ENCODE results near the gene ZNF226.

ZNF226 gene

DNA sequence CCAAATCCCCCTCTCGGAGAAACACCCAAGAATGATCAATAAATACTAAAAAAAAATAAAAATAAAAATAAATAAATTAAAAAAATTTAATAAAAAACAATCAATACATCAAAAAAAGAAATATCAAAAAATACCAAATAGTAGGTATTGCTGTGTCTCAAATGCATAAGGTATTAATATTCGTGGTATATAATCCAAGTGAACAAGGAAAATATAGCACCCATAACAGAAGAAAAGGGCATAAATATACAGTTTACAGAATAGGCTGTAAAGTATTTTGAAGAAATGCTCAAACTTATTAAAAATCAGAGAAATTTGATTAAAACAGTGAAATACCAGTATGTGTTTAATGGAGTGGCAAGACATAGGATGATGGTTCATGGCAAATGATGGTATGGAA, 39.9 kb downstream of the ZNF226 start:
- H3K9me3 ChIP-seq (ENCODE audit: insufficient read depth, low read length): peaks cover 13% of the 10 kb centered on the region; the same call in 1 of the 2 replicates
- H4K20me1 ChIP-seq (ENCODE audit: low read depth, low read length): no peaks in the 10 kb centered on the region
- no peak overlapping the region for H3K9ac ChIP-seq (ENCODE audit: low read length)
- no peak for TF ChIP-seq EZH2phosphoT487 (conservative IDR thresholded peaks at IDR 0.05; ENCODE audit: low read length)
- TF ChIP-seq, protein P1, sequence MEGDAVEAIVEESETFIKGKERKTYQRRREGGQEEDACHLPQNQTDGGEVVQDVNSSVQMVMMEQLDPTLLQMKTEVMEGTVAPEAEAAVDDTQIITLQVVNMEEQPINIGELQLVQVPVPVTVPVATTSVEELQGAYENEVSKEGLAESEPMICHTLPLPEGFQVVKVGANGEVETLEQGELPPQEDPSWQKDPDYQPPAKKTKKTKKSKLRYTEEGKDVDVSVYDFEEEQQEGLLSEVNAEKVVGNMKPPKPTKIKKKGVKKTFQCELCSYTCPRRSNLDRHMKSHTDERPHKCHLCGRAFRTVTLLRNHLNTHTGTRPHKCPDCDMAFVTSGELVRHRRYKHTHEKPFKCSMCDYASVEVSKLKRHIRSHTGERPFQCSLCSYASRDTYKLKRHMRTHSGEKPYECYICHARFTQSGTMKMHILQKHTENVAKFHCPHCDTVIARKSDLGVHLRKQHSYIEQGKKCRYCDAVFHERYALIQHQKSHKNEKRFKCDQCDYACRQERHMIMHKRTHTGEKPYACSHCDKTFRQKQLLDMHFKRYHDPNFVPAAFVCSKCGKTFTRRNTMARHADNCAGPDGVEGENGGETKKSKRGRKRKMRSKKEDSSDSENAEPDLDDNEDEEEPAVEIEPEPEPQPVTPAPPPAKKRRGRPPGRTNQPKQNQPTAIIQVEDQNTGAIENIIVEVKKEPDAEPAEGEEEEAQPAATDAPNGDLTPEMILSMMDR (IDR thresholded peaks at IDR 0.05; ENCODE audit: insufficient read depth, low read length, poor library complexity, severe bottlenecking): no peak
- H3K27ac ChIP-seq (ENCODE audit: low read depth, low read length): no peak overlapping the region
- H3K4me2 ChIP-seq (ENCODE audit: low read depth, low read length, poor library complexity, severe bottlenecking): no peak overlapping the region
- no peaks in the 10 kb centered on the region for H3K79me2 ChIP-seq (ENCODE audit: insufficient read depth, low read length)
- H2AFZ ChIP-seq (ENCODE audit: low read depth, low read length, severe bottlenecking): no peak overlapping the region
- no peaks in the 10 kb centered on the region for H3K9me2 ChIP-seq (replicated peaks; ENCODE audit: insufficient read depth, low read length)
- no peak overlapping the region for H3K4me3 ChIP-seq (ENCODE audit: insufficient read depth, low read length, poor library complexity, severe bottlenecking)
- H3K27me3 ChIP-seq (ENCODE audit: low read length): no peaks in the 10 kb centered on the region
- 0 out of 2 replicates have a peak, but pooled peaks cover 3% of the 10 kb centered on the region for H3K36me3 ChIP-seq (ENCODE audit: low read length)
- H3F3A ChIP-seq (ENCODE audit: insufficient read depth): no peaks in the 10 kb centered on the region; the same call in 1 of the 2 replicates

DNA sequence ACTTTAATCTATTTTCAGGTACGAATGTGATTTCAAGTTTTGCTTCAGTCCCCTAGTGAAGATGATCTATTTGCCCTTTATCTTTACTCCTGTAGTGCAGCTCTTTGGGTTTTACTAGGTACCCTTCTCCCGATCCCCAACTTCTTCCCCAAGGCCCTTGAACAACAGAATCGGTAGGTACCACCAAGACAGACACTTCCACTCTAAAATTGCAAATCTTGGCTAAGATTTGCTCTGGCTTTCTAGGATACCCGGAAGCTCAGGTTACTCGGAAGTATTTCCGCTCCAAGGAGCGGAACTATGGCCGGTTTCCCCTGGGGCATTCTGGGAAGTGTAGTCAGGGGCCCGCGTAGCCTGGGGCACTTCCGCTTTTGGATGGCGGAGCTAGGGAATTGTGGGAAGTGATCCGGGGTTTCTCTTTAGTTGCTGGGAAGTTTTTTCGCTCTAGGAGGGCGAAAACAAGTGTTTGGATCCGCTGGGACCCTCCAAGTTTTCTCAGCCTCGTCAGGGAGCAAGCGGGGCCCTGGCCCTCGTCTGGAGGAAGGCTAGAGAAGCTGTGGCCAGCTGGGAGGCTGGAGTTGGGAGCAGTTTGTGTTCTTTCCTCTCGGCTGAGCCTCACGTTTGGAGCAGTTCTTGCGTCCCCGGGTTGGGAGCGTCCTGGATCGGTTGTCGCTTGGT, 42.4 kb downstream of the ZNF226 start:
- Histone ChIP-seq H3K36me3 (ENCODE audit: low read length) (0 out of 2 replicates have a peak, but pooled peaks cover 3% of the 10 kb centered on the region), H3K27me3 (ENCODE audit: low read length) (no peaks in the 10 kb centered on the region), H3K4me2 (ENCODE audit: low read depth, low read length, poor library complexity, severe bottlenecking) (peak overlapping the region; percentile 64), H3K9ac (ENCODE audit: low read length) (peak overlapping the region; percentile 64), H4K20me1 (ENCODE audit: low read depth, low read length) (no peaks in the 10 kb centered on the region), H3K4me3 (ENCODE audit: insufficient read depth, low read length, poor library complexity, severe bottlenecking) (peak overlapping the region; percentile 67), H3K9me2 (replicated peaks; ENCODE audit: insufficient read depth, low read length) (no peaks in the 10 kb centered on the region), H3K9me3 (ENCODE audit: insufficient read depth, low read length) (peaks cover 13% of the 10 kb centered on the region; the same call in 1 of the 2 replicates), H3F3A (ENCODE audit: insufficient read depth) (no peaks in the 10 kb centered on the region; the same call in 1 of the 2 replicates), H2AFZ (ENCODE audit: low read depth, low read length, severe bottlenecking) (peak overlapping the region; percentile 98), H3K79me2 (ENCODE audit: insufficient read depth, low read length) (no peaks in the 10 kb centered on the region), H3K27ac (ENCODE audit: low read depth, low read length) (peak overlapping the region; percentile 27)
- TF ChIP-seq EZH2phosphoT487 (conservative IDR thresholded peaks at IDR 0.05; ENCODE audit: low read length): no peak
- TF ChIP-seq, protein P1 (IDR thresholded peaks at IDR 0.05; ENCODE audit: insufficient read depth, low read length, poor library complexity, severe bottlenecking): no peak

DNA sequence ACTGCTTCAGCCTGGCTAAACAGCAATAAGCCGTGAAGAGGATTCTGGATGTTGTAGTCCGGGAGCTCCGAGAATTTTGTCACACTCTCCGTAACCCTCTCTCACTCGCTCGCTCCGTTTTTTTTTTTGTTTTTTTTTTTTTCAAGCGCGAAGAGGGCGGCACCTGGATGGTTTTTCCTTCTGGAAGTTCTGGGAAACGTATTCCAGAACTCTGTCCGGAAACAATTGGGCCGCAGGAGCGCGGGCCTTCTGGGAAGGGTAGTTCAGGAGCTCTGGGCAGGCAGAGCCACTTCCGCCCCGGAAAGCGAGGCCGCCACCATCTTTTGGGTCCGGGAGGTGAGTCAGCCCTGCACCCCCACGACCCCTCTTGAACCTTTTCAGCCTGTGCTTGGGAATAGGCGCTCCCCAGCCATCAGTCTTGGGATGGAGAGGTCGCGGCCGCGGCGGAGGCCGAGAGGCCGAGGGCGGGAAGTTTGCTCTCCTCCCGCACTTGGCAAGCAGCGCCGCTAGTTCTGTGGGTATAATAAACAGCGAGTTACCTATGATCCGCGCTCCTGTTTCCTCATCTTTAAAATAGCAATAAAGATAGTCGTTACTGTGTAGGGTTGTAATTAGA, 47.5 kb downstream of the ZNF226 start, which contains the start of gene ZNF227:
ZNF227 (plus strand) TSS at position 283 of the 616 bp plus-strand sequence. CDS start 5,261 bp downstream, outside the sequence.
- Histone ChIP-seq H3K4me2 (ENCODE audit: low read depth, low read length, poor library complexity, severe bottlenecking) (peak within 1 kb of the TSS; percentile 84), H3K9ac (ENCODE audit: low read length) (peak within 1 kb of the TSS; percentile 65), H3K79me2 (ENCODE audit: insufficient read depth, low read length) (peaks cover 35% of the 10 kb centered on the region), H3K9me2 (replicated peaks; ENCODE audit: insufficient read depth, low read length) (no peaks in the 10 kb centered on the region), H3K4me3 (ENCODE audit: insufficient read depth, low read length, poor library complexity, severe bottlenecking) (peak within 1 kb of the TSS; percentile 82), H3K36me3 (ENCODE audit: low read length) (peaks cover 7% of the 10 kb centered on the region), H3F3A (ENCODE audit: insufficient read depth) (no peaks in the 10 kb centered on the region), H3K9me3 (ENCODE audit: insufficient read depth, low read length) (no peaks in the 10 kb centered on the region), H3K27ac (ENCODE audit: low read depth, low read length) (peak within 1 kb of the TSS; percentile 53), H3K27me3 (ENCODE audit: low read length) (no peaks in the 10 kb centered on the region), H2AFZ (ENCODE audit: low read depth, low read length, severe bottlenecking) (peak within 1 kb of the TSS; percentile 98), H4K20me1 (ENCODE audit: low read depth, low read length) (no peaks in the 10 kb centered on the region)
- TF ChIP-seq EZH2phosphoT487 (conservative IDR thresholded peaks at IDR 0.05; ENCODE audit: low read length): no peak
- TF ChIP-seq, protein P1 (IDR thresholded peaks at IDR 0.05; ENCODE audit: insufficient read depth, low read length, poor library complexity, severe bottlenecking): no peak

Measured in SU-DHL-6 (cell line).